Ectodermal cell (in vitro differentiated cells): Measurements from ENCODE around the gene VWF.
"Not testable (repeated sequence)": the region's sequence is repeated elsewhere in the genome, so short reads cannot be mapped to it uniquely, and the experiment has no call there.

Experiments used
- H3K27ac ChIP-seq: 2 replicates; pipeline ENCODE4 v1.7.0; 2013; ENCODE audit warnings: mild to moderate bottlenecking, low read depth, low read length; ENCODE audit not compliant: insufficient read depth, poor library complexity, severe bottlenecking
- H3K27me3 ChIP-seq: 2 replicates; pipeline ENCODE4 v1.7.0; 2013; ENCODE audit warnings: mild to moderate bottlenecking, low read length; ENCODE audit not compliant: insufficient read depth, control insufficient read depth, poor library complexity, severe bottlenecking
- H3K36me3 ChIP-seq: one replicate; pipeline ENCODE4 v1.7.0; 2013; ENCODE audit warnings: low read length; ENCODE audit not compliant: control insufficient read depth, insufficient read depth
- H3K4me1 ChIP-seq: one replicate; pipeline ENCODE4 v1.7.0; 2013; ENCODE audit warnings: low read length; ENCODE audit not compliant: control insufficient read depth, insufficient read depth
- H3K4me3 ChIP-seq: 2 replicates; pipeline ENCODE4 v1.7.0; 2013; ENCODE audit warnings: low read depth, low read length, control low read depth; ENCODE audit not compliant: insufficient read depth
- H3K9me3 ChIP-seq: 2 replicates; pipeline ENCODE4 v1.7.0; 2013; ENCODE audit warnings: mild to moderate bottlenecking, low read length, moderate library complexity; ENCODE audit not compliant: control insufficient read depth
- WGBS, 2 experiments: methylation state at CpG; one replicate each; pipeline ENCODE4 v1.1.7; 2013; ENCODE audit warnings: missing lambda C conversion rate in 2 of 2; 5-methylcytosine and 5-hydroxymethylcytosine counted together

The VWF gene

DNA sequence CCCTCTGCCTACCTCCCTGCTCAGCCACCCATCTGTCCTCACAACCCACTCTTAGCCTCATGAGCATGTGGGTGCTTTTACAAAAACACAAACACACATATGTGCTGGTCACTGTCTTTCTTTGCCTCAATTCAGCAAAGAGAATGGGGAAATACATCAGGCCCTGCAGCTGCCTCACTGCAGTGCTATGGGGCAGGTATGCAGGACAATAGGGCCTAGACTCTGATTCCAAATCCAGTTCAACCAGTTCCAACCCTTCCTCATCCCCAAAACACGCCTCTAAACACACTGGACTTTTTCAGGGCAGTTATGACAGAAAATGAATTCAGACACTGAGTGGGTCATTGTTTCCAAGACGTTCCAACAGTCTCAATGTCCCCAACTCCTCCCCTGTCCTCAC, 100.4 kb downstream of the VWF start:
- H3K9me3 ChIP-seq, H3K4me3 ChIP-seq, H3K36me3 ChIP-seq, H3K27me3 ChIP-seq, H3K4me1 ChIP-seq, H3K27ac ChIP-seq: not testable (repeated sequence)
- WGBS, 2 experiments = 88 to 97% methylated on average over 2 of the region's 2 CpGs

DNA sequence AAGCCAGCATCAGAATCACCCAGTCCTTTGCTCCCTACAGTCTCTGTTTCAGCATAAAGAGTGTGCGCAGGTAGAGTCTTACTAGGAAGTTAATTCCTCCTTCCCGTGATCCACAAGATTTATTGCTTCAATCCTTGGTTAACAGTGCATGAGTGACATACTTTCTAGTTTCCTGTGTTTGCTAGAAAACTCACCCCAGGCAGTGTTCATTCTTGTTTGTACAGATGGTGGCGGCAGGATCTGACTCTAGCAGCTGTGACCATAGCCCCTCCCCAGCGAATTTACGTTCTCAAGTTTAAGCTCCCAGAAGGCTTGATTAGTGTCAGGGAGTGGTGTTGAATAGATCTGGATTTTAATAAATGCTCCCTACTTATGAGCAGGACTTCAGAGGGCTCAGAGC, 103.5 kb downstream of the VWF start:
- Histone ChIP-seq H3K4me3 (no peak overlapping the region), H3K9me3 (no peaks in the 10 kb centered on the region), H3K27me3 (no peaks in the 10 kb centered on the region), H3K27ac (no peak overlapping the region), H3K36me3 (no peaks in the 10 kb centered on the region), H3K4me1 (no peaks in the 10 kb centered on the region)
- 93 to 96% methylated on average over 5 of the region's 5 CpGs for WGBS, 2 experiments

DNA sequence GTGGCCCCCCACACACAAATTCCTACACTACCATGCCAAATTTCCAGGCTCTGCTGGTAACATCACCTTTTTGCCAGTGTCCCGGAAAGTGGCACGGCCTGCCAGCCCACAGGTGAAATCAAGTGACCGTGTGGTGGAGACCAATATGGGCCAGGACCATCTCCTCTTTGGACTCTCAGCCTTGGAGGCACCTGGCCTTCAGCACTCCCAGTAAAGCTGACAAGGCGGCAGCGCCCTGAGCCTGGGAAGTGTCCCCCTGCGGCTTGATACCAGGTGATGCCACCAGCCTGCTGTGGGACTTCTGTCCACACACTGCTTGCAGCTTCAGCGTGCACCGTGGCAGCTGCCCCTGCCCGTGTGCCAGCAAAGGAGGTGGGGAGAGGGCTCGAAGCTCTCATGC, 104.0 kb downstream of the VWF start:
- H3K36me3 ChIP-seq, H3K9me3 ChIP-seq, H3K27me3 ChIP-seq, H3K27ac ChIP-seq, H3K4me1 ChIP-seq, H3K4me3 ChIP-seq: not testable (repeated sequence)
- 94 to 96% methylated on average over 10 of the region's 10 CpGs for WGBS, 2 experiments

DNA sequence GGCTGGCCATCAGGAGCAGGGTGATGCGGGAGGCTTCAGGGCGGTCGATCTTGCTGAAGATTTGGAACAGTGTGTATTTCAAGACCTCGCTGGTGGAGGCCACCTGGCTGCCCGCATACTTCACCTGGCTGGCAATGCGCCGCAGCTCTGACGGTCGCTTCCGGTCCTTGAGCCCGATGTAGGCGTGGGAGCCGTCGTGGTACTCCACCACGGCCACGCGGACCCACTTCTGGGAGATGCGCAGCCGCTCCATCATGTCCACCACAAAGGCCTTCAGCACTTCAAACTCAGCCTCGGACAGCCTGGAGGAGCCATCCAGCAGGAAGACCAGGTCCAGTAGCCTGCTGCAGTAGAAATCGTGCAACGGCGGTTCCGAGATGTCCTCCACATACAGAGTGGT, 105.2 kb downstream of the VWF start:
- WGBS, 2 experiments = 96 to 97% methylated on average over 24 of the region's 24 CpGs
- H3K27ac ChIP-seq, H3K36me3 ChIP-seq, H3K4me1 ChIP-seq, H3K9me3 ChIP-seq, H3K4me3 ChIP-seq, H3K27me3 ChIP-seq: not testable (repeated sequence)

GRCh38 chr12:6018265-6018664, 106.2 kb downstream of the VWF start:
- H3K4me1 ChIP-seq = no peaks in the 10 kb centered on the region
- no peaks in the 10 kb centered on the region for H3K9me3 ChIP-seq
- no peaks in the 10 kb centered on the region for H3K27me3 ChIP-seq
- no peaks in the 10 kb centered on the region for H3K36me3 ChIP-seq
- no peak overlapping the region for H3K4me3 ChIP-seq
- H3K27ac ChIP-seq = no peak overlapping the region
- WGBS, 2 experiments = 94 to 95% methylated on average over 10 of the region's 10 CpGs

DNA sequence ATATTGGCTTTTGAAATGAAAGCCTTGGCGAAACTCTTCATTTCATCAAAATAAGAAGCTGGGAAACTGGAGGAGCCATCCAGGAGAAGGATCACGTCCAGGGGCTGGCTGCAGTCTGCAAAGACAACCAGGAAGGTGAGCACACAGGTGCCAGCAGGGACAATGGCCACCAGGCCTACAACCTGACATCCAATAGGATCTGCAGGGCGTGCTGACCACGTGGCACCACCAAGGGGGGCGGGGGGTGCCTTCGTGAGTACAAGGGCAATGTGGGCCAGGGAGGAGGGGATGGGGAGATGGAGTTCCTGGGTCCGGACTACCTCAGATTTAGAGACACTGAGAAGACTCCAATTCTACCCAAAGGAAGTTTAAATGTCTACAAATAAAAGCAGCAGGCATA, 107.7 kb downstream of the VWF start:
- Histone ChIP-seq H3K4me3 (no peak overlapping the region), H3K4me1 (no peaks in the 10 kb centered on the region), H3K36me3 (no peaks in the 10 kb centered on the region), H3K9me3 (no peaks in the 10 kb centered on the region), H3K27me3 (no peaks in the 10 kb centered on the region), H3K27ac (no peak overlapping the region)
- 81 to 82% methylated on average over 7 of the region's 7 CpGs for WGBS, 2 experiments

GRCh38 chr12:6016004-6016403, 108.5 kb downstream of the VWF start:
- H3K27ac ChIP-seq, H3K4me1 ChIP-seq, H3K9me3 ChIP-seq, H3K4me3 ChIP-seq, H3K36me3 ChIP-seq, H3K27me3 ChIP-seq: not testable (repeated sequence)
- WGBS, 2 experiments = 95% methylated on average over 11 of the region's 12 CpGs

DNA sequence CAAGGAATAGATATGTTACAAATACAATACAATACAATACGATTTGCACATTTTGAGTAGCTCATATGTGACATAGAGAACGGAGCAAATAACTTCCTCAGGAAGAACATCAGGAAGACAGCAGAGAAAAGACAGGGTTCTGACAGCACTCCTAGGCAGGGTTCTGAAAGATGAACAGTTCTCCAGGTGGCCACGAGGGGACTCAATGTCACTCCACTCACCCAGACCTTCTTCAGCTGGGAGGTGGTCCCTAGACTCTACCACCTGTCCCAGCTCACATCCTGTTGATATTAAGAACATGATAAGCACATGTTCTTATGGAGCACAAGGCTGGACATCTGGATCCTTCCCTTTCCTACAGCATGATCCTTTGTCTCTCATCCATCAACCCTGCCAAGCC, 109.2 kb downstream of the VWF start:
- H3K9me3 ChIP-seq = not testable (repeated sequence)
- WGBS, 2 experiments = 85 to 100% methylated on average over 1 to 3 of the region's 3 CpGs

DNA sequence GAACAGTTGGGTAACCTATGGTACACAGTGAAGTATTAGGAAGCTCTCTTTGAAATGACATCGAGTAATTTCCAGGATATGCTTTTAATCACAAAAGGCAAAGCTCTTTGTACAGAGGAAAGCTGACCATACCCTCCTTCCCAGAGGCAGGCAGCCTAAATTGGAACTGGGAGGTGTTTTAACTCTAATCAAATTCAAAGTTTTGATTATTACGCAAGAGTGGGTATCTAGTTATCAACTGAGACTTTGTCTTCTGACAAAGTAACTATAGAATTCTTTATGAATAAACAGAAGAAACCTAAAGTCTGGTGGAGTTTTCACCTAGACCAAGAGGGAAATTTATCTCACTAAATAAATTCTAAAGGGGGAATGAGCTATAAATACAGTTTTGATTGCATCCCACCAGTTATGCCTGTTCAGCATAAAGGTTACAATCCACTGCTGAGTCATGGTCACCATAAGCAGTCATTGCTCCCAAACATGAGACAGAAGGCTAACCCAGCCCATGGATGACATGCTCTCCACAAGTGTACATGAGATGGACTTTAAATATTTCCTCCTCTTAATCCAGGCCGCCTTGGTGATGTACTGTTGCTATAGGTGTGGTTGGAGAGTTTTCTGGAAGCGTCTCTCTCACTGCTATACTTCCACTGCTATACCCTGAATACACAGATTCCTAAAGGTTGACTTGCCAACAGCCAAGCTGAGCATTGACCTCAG, 113.7 kb downstream of the VWF start:
- H3K27me3 ChIP-seq, H3K27ac ChIP-seq, H3K4me1 ChIP-seq, H3K4me3 ChIP-seq, H3K36me3 ChIP-seq, H3K9me3 ChIP-seq: not testable (repeated sequence)
- WGBS, 2 experiments = 92 to 100% methylated on average over 1 to 2 of the region's 4 CpGs

More for the DNA sequence above, 109.2 kb downstream of the VWF start:
- H3K4me1 ChIP-seq, H3K4me3 ChIP-seq, H3K36me3 ChIP-seq, H3K27ac ChIP-seq, H3K27me3 ChIP-seq: not testable (repeated sequence)

DNA sequence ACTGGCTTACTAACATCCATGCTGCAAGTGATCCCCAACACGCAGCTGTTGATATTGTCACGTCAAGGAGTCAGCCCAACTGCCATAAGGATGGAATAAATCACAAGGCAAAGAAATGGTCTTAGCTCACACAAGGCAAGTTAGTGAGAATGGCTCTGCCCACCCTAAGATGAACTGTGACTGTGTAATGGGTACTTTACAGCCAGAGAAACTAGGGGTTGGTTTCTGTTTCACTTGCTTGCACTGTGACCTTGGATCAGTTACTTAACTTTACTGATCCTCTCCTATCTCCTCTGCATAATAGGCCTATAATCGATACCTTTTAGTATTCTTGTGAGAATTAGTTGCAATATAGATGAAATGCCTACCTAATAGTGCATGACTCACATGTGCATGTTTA, 127.2 kb downstream of the VWF start:
- Histone ChIP-seq H3K27me3 (no peaks in the 10 kb centered on the region), H3K9me3 (no peaks in the 10 kb centered on the region), H3K27ac (no peak overlapping the region), H3K4me3 (no peak overlapping the region), H3K4me1 (no peaks in the 10 kb centered on the region), H3K36me3 (no peaks in the 10 kb centered on the region)
- 95 to 98% methylated on average over 2 to 3 of the region's 3 CpGs for WGBS, 2 experiments

DNA sequence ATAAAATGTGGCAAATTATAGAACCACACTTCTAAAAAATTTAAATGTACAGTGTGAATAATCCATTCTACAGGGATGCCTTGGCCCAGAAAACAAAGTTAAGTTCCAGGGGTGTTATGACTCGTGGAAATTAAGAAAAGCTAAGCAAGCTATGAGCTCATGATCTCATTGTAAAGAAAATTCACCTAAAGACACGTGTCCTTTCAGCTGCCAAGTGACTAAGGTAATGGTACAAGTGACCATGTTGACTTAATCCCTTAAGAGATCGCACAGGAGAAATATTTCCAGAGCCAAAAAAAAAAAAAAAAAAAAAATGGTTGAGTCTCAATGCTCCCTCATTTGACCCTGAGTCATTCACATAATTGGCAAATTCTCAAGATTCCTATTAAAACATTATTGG, 128.0 kb downstream of the VWF start:
- Histone ChIP-seq H3K27me3 (no peaks in the 10 kb centered on the region), H3K4me3 (no peak overlapping the region)
- WGBS, 2 experiments = 82 to 96% methylated on average over 3 of the region's 3 CpGs

More for the DNA sequence above, 128.0 kb downstream of the VWF start:
- Histone ChIP-seq H3K4me1 (no peaks in the 10 kb centered on the region), H3K36me3 (no peaks in the 10 kb centered on the region), H3K27ac (no peak overlapping the region), H3K9me3 (no peaks in the 10 kb centered on the region)
